ENCODE data around the gene RHBDD1.

- TF ChIP-seq POLR2A (IDR thresholded peaks at IDR 0.05; ENCODE audit: low read depth, low read length) (no peak), POLR2AphosphoS5 (IDR thresholded peaks at IDR 0.05; ENCODE audit: insufficient read depth, low read depth, low read length) (no peak), MAX (IDR thresholded peaks at IDR 0.05; ENCODE audit: insufficient read depth, insufficient read length) (no peak), EZH2 (IDR thresholded peaks at IDR 0.05; ENCODE audit: borderline replicate concordance, low read depth, low read length, severe bottlenecking) (no peak), JUN (IDR thresholded peaks at IDR 0.05; ENCODE audit: borderline replicate concordance, insufficient read depth, insufficient read length, low read depth) (no peak), MYC (IDR thresholded peaks at IDR 0.05; ENCODE audit: low read depth, low read length) (no peak), FOS (IDR thresholded peaks at IDR 0.05; ENCODE audit: borderline replicate concordance, insufficient read depth, low read length) (no peak)
- TF ChIP-seq, protein P1, sequence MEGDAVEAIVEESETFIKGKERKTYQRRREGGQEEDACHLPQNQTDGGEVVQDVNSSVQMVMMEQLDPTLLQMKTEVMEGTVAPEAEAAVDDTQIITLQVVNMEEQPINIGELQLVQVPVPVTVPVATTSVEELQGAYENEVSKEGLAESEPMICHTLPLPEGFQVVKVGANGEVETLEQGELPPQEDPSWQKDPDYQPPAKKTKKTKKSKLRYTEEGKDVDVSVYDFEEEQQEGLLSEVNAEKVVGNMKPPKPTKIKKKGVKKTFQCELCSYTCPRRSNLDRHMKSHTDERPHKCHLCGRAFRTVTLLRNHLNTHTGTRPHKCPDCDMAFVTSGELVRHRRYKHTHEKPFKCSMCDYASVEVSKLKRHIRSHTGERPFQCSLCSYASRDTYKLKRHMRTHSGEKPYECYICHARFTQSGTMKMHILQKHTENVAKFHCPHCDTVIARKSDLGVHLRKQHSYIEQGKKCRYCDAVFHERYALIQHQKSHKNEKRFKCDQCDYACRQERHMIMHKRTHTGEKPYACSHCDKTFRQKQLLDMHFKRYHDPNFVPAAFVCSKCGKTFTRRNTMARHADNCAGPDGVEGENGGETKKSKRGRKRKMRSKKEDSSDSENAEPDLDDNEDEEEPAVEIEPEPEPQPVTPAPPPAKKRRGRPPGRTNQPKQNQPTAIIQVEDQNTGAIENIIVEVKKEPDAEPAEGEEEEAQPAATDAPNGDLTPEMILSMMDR (IDR thresholded peaks at IDR 0.05; ENCODE audit: extremely low read depth in 1 of 2, insufficient read depth in 1 of 2, low read depth in 1 of 2, low read length in 2 of 2): no peak
Measured at GRCh38 chr2:226916669-226917068, 80.8 kb downstream of the RHBDD1 start.
